Erythroblast (primary cell): ENCODE measurements around the gene MARCHF6.

Experiments
- GATA1 ChIP-seq: IDR thresholded peaks from 2 replicates; pipeline ENCODE4 v1.6.1; 2011; ENCODE audit warnings: low read depth, mild to moderate bottlenecking, control low read depth, low read length, moderate library complexity
- POLR2A ChIP-seq: IDR thresholded peaks from 2 replicates; pipeline ENCODE4 v1.6.1; 2011; ENCODE audit warnings: mild to moderate bottlenecking, low read length

GRCh38 chr5:10306806-10307205 lies 46.7 kb upstream of the MARCHF6 start:
- no peak for TF ChIP-seq POLR2A
- TF ChIP-seq GATA1 = no peak
